Stomach (tissue), 9 donors: ENCODE measurements around the gene CPLX3. TPM values are rescaled to one million over a fixed set of nuclear protein-coding genes. Genes with fewer than 3 reads are reported as not detected.

Experiments used
- DNase-seq, 2 donors: peaks; one replicate each; pipeline versions ENCODE4 v3.0.0 to v3.0.0-alpha.2; 2013 to 2019
- H3K27ac ChIP-seq, 5 donors: fragments of 200-600 bp in 4 of 5; sonication (generic) in 4 of 5; one replicate each; pipeline ENCODE4 v1.5.1; 2013 to 2019; ENCODE audit warnings: mild to moderate bottlenecking in 1 of 5, moderate library complexity in 1 of 5
- H3K27me3 ChIP-seq, 3 donors: fragments of 200-600 bp; sonication (generic); one replicate each; pipeline ENCODE4 v1.5.1; 2017 to 2019; ENCODE audit warnings: mixed run types in 1 of 3
- H3K36me3 ChIP-seq, 4 donors: fragments of 200-600 bp; sonication (generic); 1 replicate in 3 of 4; 2 replicates in 1 of 4; pipeline ENCODE4 v1.5.1; 2016 to 2019
- H3K4me1 ChIP-seq, 4 donors: fragments of 200-600 bp; sonication (generic); one replicate each; pipeline ENCODE4 v1.5.1; 2016 to 2019
- H3K4me3 ChIP-seq, 4 donors: fragments of 200-600 bp; sonication (generic) in 3 of 4; one replicate each; pipeline ENCODE4 v1.5.1; 2016 to 2019; ENCODE audit warnings: mild to moderate bottlenecking in 1 of 4
- H3K9me3 ChIP-seq, 4 donors: fragments of 200-600 bp; sonication (generic); one replicate each; pipeline ENCODE4 v1.5.1; 2016 to 2019
- EP300 ChIP-seq: sonication (generic); formaldehyde crosslinking; IDR thresholded peaks from one replicate; pipeline ENCODE4 v1.6.1; 2017; ENCODE audit warnings: antibody characterized with exemption
- POLR2A ChIP-seq, 4 donors: fragments of 450-650 bp; IDR thresholded peaks; one replicate each; pipeline ENCODE4 v1.6.1; 2016; ENCODE audit warnings: antibody characterized with exemption in 4 of 4, control low read depth in 2 of 4, mild to moderate bottlenecking in 1 of 4, moderate library complexity in 1 of 4
- POLR2AphosphoS5 ChIP-seq, 3 donors: sonication (generic); formaldehyde crosslinking; IDR thresholded peaks; one replicate each; pipeline ENCODE4 v1.6.1; 2016; ENCODE audit warnings: antibody characterized with exemption in 3 of 3
- WGBS, 5 donors: extraction: QIAGEN DNeasy Blood & Tissue Kit in 3 of 5; methylation state at CpG; one replicate each; pipeline versions ENCODE4 v1.1.5 to v1.1.7; 2013 to 2018; 5-methylcytosine and 5-hydroxymethylcytosine counted together
- intact Hi-C: fragments of 100-400 bp; cut with DNase I; formaldehyde crosslinking; loops from one replicate; pipeline ENCODE4 v1.15.1; 2023; ENCODE audit warnings: low total_unique reads
- polyA plus RNA-seq, 3 donors: library from polyadenylated mRNA; stranded (reverse); fragments of 200-250 nt; gene quantifications; one replicate each; pipeline ENCODE4 v1.2.3, GENCODE V29; 2013
- small RNA-seq, 4 donors: library from RNA; depleted of rRNA; stranded (forward); fragments of <200 nt; gene quantifications; one replicate each; pipeline ENCODE3, GENCODE V24; 2016
- total RNA-seq, 5 donors: library from RNA; depleted of rRNA; stranded (reverse); fragments of >200 nt; gene quantifications; one replicate each; pipeline versions ENCODE4 v1.1.0 to v1.2.3, GENCODE V29; 2014 to 2016
- TF ChIP-seq, protein P1 (sequence below), 7 experiments: fragments of 450-650 bp in 4 of 7; fragments of 200-600 bp in 3 of 7; sonication (generic) in 3 of 7; IDR thresholded peaks; one replicate each; pipeline ENCODE4 v1.5.1; 2016 to 2019; ENCODE audit warnings: antibody characterized with exemption in 7 of 7, control low read depth in 2 of 7, mild to moderate bottlenecking in 1 of 7
- donor health status: healthy with polysubstance abuse.
- donor health status: Bipolar disorder and iron deficiency.
- donor health status: healthy.

The CPLX3 gene
- total and polyA plus RNA-seq, 8 donors: 0.61 to 57.8 (median 19.4) TPM; not detected in 4

DNA sequence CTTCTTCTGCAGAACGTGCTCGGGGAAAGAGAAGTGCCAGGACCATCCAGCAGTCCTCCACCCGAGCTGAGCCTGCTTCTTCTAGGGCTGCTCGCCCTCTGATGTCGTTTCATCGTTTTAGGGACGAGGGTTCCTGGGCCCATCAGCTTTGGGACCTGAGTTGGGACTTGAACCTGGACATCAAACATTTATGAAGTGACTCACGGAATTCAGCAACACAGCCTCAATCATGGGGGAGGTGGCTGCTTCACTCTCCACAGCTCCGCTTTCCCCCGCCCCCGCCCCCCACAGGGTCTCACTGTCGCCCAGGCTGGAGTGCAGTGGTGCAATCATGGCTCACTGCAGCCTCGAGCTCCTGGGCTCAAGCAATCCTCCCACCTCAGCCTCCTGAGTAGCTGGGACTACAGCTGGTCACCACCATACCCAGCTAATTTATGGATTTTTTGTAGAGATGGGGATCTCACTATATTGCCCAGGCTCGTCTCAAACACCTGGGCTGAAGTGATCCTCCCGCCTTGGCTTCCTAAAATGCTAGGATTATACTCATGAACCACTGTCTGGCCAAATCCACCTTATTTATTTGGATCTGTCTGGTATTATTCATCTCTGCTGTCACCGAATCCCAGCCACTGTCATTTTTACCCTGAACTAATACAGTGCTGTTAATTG, 47.5 kb downstream of the CPLX3 start:
- WGBS, 5 donors: 23 to 32% (median 28%) methylated on average over 15 to 16 of the region's 16 CpGs
- H3K36me3 ChIP-seq: no peaks in the 10 kb centered on the region
- no peaks in the 10 kb centered on the region for H3K27me3 ChIP-seq
- DNase-seq: peak in 1 of 2 donors; percentile 57
- H3K27ac ChIP-seq: peak overlapping the region; percentile 51 to 95 (median 94)
- H3K9me3 ChIP-seq: no peaks in the 10 kb centered on the region
- intact Hi-C loops: no loop called here
- TF ChIP-seq POLR2AphosphoS5 (IDR thresholded peaks at IDR 0.05) (no peak), POLR2A (IDR thresholded peaks at IDR 0.05) (no peak), EP300 (no peak)
- TF ChIP-seq, protein P1, sequence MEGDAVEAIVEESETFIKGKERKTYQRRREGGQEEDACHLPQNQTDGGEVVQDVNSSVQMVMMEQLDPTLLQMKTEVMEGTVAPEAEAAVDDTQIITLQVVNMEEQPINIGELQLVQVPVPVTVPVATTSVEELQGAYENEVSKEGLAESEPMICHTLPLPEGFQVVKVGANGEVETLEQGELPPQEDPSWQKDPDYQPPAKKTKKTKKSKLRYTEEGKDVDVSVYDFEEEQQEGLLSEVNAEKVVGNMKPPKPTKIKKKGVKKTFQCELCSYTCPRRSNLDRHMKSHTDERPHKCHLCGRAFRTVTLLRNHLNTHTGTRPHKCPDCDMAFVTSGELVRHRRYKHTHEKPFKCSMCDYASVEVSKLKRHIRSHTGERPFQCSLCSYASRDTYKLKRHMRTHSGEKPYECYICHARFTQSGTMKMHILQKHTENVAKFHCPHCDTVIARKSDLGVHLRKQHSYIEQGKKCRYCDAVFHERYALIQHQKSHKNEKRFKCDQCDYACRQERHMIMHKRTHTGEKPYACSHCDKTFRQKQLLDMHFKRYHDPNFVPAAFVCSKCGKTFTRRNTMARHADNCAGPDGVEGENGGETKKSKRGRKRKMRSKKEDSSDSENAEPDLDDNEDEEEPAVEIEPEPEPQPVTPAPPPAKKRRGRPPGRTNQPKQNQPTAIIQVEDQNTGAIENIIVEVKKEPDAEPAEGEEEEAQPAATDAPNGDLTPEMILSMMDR (IDR thresholded peaks at IDR 0.05): no peak
- H3K4me1 ChIP-seq: peaks cover 36 to 48% (median 46%) of the 10 kb centered on the region in 4 donors
- peak overlapping the region; percentile 59 to 68 (median 62) for H3K4me3 ChIP-seq

- Histone ChIP-seq H3K27ac (no peak overlapping the region), H3K27me3 (no peaks in the 10 kb centered on the region), H3K9me3 (no peaks in the 10 kb centered on the region), H3K36me3 (no peaks in the 10 kb centered on the region), H3K4me1 (peaks cover 0 to 8% (median 7%) of the 10 kb centered on the region in 4 donors), H3K4me3 (no peak overlapping the region)
- TF ChIP-seq EP300: no peak
- no peak for TF ChIP-seq POLR2A (IDR thresholded peaks at IDR 0.05)
- no peak for TF ChIP-seq POLR2AphosphoS5 (IDR thresholded peaks at IDR 0.05)
- TF ChIP-seq, protein P1 (IDR thresholded peaks at IDR 0.05): no peak
- WGBS, 5 donors: 69 to 91% (median 83%) methylated on average over 4 of the region's 4 CpGs
- DNase-seq: no peak
- intact Hi-C loops: no loop called here
These were observed 51.8 kb downstream of the CPLX3 start for GRCh38 chr15:74878273-74878672.

Small RNA genes lying within 50 kb of the gene (small RNA-seq; reads per million reads assigned to genes)
- gene CPLX3 (0 reads per million in 4 donors), gene MIR4513 (0 reads per million in 4 donors), gene MIR6882 (0 to 0.89 (median 0.47) reads per million in 4 donors)

Other genes with a start within 250 kb of the CPLX3 start
- gene CLK3, start 210.8 kb upstream of the CPLX3 start, total RNA-seq: 100 to 1,000 TPM in 4 of 5 donors, 10 to 100 TPM in 1; 50.1 to 226 (median 120) TPM
- gene CLK3, start 210.8 kb upstream of the CPLX3 start, polyA plus RNA-seq: 10 to 100 TPM; 47.6 to 71.5 (median 57.1) TPM
- gene EDC3, start 130.6 kb upstream of the CPLX3 start, total RNA-seq: 10 to 100 TPM; 12.1 to 42.6 (median 17.4) TPM
- gene EDC3, start 130.6 kb upstream of the CPLX3 start, polyA plus RNA-seq: 10 to 100 TPM in 2 of 3 donors, 1 to 10 TPM in 1; 8.8 to 10.5 (median 10.2) TPM
- under 1 TPM in 3 of 5 donors, not detected in 2; 0.37 to 0.58 (median 0.43) TPM for gene CYP1A1, start 101.1 kb upstream of the CPLX3 start, total RNA-seq
- gene CYP1A1, start 101.1 kb upstream of the CPLX3 start, polyA plus RNA-seq: under 1 TPM in 1 of 3 donors, not detected in 2; 0.20 TPM
- not detected for gene CYP1A2, start 77.8 kb upstream of the CPLX3 start, total RNA-seq
- not detected for gene CYP1A2, start 77.8 kb upstream of the CPLX3 start, polyA plus RNA-seq
- gene CSK, start 44.5 kb upstream of the CPLX3 start, total RNA-seq: 10 to 100 TPM; 15.2 to 61.0 (median 20.7) TPM
- 10 to 100 TPM; 21.8 to 33.4 (median 26.2) TPM for gene CSK, start 44.5 kb upstream of the CPLX3 start, polyA plus RNA-seq
- 10 to 100 TPM in 1 of 5 donors, 1 to 10 TPM in 1, not detected in 3; 5.9 to 83.5 TPM for gene LMAN1L, start 13.8 kb upstream of the CPLX3 start, total RNA-seq
- gene LMAN1L, start 13.8 kb upstream of the CPLX3 start, polyA plus RNA-seq: not detected
- 100 to 1,000 TPM in 2 of 5 donors, 10 to 100 TPM in 3; 25.0 to 251 (median 50.7) TPM for gene ULK3, start 16.5 kb downstream of the CPLX3 start, total RNA-seq
- gene ULK3, start 16.5 kb downstream of the CPLX3 start, polyA plus RNA-seq: 10 to 100 TPM; 19.4 to 42.4 (median 24.0) TPM
- gene SCAMP2, start 46.7 kb downstream of the CPLX3 start, total RNA-seq: 100 to 1,000 TPM in 2 of 5 donors, 10 to 100 TPM in 3; 30.3 to 134 (median 45.5) TPM
- gene SCAMP2, start 46.7 kb downstream of the CPLX3 start, polyA plus RNA-seq: 10 to 100 TPM; 16.8 to 46.0 (median 20.3) TPM
- gene MPI, start 63.4 kb downstream of the CPLX3 start, total RNA-seq: 10 to 100 TPM; 17.0 to 35.7 (median 20.4) TPM
- gene MPI, start 63.4 kb downstream of the CPLX3 start, polyA plus RNA-seq: 10 to 100 TPM; 18.4 to 20.7 (median 20.3) TPM
- gene FAM219B, start 80.2 kb downstream of the CPLX3 start, total RNA-seq: 10 to 100 TPM; 12.3 to 85.3 (median 49.5) TPM
- gene FAM219B, start 80.2 kb downstream of the CPLX3 start, polyA plus RNA-seq: 10 to 100 TPM; 16.9 to 35.2 (median 28.9) TPM
- gene COX5A, start 111.4 kb downstream of the CPLX3 start, total RNA-seq: 100 to 1,000 TPM in 2 of 5 donors, 10 to 100 TPM in 3; 44.0 to 156 (median 61.1) TPM
- 100 to 1,000 TPM; 298 to 516 (median 464) TPM for gene COX5A, start 111.4 kb downstream of the CPLX3 start, polyA plus RNA-seq
- gene RPP25, start 130.1 kb downstream of the CPLX3 start, total RNA-seq: 10 to 100 TPM in 1 of 5 donors, 1 to 10 TPM in 4; 2.8 to 59.4 (median 7.6) TPM
- gene RPP25, start 130.1 kb downstream of the CPLX3 start, polyA plus RNA-seq: 10 to 100 TPM in 1 of 3 donors, 1 to 10 TPM in 2; 8.7 to 10.1 (median 9.3) TPM
- 10 to 100 TPM in 3 of 5 donors, 1 to 10 TPM in 2; 1.8 to 70.1 (median 13.4) TPM for gene SCAMP5, start 168.9 kb downstream of the CPLX3 start, total RNA-seq
- gene SCAMP5, start 168.9 kb downstream of the CPLX3 start, polyA plus RNA-seq: 10 to 100 TPM in 2 of 3 donors, 1 to 10 TPM in 1; 8.8 to 12.7 (median 12.4) TPM
- 10 to 100 TPM in 4 of 5 donors, 1 to 10 TPM in 1; 3.2 to 74.1 (median 35.7) TPM for gene PPCDC, start 197.0 kb downstream of the CPLX3 start, total RNA-seq
- 10 to 100 TPM; 19.7 to 24.6 (median 21.0) TPM for gene PPCDC, start 197.0 kb downstream of the CPLX3 start, polyA plus RNA-seq